ENCODE measurements around the gene HBG1.
"Not testable (repeated sequence)": the region's sequence is repeated elsewhere in the genome, so short reads cannot be mapped to it uniquely, and the experiment has no call there.

HBG1 gene

GRCh38 chr11:5276697-5277096, 27.0 kb upstream of the HBG1 start:
- no peak for DNase-seq

DNA sequence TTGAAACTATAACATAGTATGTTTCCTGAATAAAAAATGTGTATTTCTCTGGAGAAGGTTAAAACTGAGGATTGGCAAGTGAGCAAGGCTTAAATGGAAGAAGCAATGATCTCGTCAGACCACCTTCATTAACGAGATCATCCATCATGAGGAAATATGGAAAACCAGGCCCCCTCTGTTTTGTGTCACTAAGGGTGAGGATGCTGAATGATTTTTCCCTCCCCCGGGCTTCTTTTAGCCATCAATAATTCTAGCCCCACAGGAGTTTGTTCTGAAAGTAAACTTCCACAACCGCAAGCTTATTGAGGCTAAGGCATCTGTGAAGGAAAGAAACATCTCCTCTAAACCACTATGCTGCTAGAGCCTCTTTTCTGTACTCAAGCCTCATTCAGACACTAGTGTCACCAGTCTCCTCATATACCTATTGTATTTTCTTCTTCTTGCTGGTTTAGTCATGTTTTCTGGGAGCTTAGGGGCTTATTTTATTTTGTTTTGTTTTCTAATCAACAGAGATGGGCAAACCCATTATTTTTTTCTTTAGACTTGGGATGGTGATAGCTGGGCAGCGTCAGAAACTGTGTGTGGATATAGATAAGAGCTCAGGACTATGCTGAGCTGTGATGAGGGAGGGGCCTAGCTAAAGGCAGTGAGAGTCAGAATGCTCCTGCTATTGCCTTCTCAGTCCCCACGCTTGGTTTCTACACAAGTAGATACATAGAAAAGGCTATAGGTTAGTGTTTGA, 25.9 kb upstream of the HBG1 start:
- no peak for DNase-seq

- DNase-seq: no peak
Observed at GRCh38 chr11:5274395-5274794, 24.7 kb upstream of the HBG1 start.

DNA sequence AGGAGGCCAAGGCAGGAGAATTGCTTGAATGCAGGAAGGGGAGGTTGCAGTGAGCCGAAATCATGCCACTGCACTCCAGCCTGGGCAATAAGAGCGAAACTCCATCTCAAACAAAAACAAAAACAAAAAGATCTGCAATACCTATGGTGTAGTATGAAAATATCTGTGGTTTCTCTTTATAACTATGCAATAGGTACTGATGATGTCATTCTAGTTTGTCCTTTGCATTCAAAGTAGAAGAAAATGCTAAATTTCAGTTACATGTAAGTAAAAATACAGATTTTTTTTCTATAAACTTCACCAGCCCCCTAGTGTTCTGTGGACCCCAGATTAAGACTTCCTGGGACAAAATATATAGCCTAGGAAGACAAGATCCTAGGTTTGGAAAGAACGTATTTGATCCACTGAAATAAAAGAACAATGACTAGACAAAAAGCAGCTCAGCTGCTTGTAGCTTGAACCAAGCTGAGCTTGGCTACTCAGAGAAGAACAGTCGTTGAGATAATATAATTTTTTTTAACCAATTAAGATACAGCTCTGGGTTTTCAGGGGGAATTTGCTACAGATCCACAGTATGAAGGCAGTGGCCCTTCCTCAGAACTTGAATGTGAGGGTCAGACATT, 22.8 kb upstream of the HBG1 start:
- no peak for DNase-seq

DNA sequence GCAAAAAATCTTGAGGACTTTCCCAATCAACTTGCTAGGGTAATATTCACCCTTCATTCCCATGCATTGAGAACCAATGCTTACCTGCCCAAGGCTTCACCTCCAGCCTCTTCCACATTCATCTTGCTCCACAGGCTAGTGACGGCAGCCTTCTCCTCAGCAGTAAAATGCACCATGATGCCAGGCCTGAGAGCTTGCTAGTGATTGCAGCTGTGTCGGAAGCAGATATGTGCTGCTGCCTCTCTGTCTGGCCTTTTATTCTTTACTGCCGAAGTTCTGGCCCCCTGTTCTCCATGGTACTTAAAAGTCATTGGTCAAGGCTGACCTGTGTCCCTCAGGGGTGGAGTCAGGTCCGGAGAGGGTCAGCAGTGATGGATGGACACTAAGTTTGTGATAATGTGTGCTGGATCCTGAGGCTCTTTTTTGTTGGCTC, 20.1 kb upstream of the HBG1 start, which contains the start of gene HBE1:
HBE1 (minus strand) TSS at position 231 of the 433 bp plus-strand sequence; CDS start at position 176, 55 bp downstream.
- DNase-seq: no peak

GRCh38 chr11:5267033-5267563, 17.4 kb upstream of the HBG1 start:
- no peak for DNase-seq

GRCh38 chr11:5266609-5267008, 17.0 kb upstream of the HBG1 start:
- no peak for DNase-seq

DNA sequence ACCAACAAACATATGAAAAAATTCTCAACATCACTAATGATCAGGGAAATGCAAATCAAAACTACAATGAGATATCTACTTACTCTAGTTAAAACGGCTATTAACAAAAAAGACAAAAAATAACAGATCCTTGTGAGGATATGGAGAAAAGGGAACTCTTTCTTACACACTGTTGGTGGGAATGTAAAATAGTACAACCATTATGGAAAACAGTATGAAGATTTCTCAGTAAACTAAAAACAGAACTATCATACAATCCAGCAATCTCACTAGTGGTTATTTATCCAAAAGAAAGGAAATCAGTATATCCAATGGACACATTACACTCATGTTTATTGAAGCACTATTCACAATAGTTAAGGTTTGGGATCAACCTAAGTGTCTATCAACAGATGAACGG, 16.2 kb upstream of the HBG1 start:
- no peak for DNase-seq

DNA sequence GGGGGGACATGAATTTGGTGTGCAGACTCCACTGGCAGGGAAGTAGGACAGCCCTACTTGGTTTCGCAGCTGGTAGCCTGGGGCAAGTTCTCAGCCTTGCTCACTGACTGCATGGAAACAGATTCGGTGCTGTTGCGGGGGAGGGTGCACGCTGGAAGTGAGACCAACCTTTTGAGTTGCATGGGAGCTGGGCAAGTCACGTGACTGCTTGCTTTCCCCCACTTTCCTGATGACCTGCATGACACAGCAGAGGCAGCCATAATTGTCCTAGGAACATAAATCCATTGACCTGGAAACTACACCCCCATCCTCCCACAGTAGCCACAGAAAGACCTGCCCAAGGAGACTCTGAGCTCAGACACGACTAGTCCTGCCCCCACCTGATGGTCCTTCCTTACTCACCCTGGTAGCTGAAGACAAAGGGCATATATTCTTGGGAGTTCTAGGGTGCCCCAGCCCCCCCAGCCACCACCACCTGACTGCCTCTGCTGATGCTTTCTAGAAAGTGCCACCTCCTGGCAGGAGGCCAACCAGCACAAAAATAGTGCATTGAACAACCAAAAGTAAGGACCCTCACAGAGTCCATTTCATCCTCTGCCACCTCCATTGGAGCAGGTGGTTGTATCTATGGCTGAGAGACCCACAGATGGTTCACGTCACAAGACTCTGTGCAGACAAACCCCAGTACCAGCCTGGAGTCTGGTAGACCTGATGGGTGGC, 9.0 kb upstream of the HBG1 start:
- DNase-seq: no peak

GRCh38 chr11:5257296-5257695, 7.6 kb upstream of the HBG1 start:
- DNase-seq: no peak

DNA sequence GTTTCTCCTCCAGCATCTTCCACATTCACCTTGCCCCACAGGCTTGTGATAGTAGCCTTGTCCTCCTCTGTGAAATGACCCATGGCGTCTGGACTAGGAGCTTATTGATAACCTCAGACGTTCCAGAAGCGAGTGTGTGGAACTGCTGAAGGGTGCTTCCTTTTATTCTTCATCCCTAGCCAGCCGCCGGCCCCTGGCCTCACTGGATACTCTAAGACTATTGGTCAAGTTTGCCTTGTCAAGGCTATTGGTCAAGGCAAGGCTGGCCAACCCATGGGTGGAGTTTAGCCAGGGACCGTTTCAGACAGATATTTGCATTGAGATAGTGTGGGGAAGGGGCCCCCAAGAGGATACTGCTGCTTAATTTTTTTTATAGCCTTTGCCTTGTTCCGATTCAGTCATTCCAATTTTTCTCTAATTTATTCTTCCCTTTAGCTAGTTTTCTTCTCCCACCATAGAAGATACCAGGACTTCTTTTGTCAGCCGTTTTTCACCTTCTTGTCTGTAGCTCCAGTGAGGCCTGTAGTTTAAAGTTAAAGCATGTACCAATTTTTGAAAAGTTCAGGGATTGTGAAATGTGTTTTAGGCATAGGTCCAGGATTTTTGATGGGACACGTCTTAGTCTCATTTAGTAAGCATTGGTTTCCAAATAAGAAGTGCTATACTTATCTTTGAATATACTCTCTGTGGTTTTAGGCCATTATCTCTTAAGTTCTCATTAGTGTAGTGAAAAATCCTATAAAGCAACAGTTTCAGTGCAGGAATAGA, 5.2 kb upstream of the HBG1 start, which contains the start of gene HBG2:
HBG2 (minus strand) TSS at position 136 of the 768 bp plus-strand sequence; CDS start at position 83, 53 bp downstream.
- not testable (repeated sequence) for DNase-seq

GRCh38 chr11:5254023-5254422, 4.4 kb upstream of the HBG1 start:
- not testable (repeated sequence) for DNase-seq

DNA sequence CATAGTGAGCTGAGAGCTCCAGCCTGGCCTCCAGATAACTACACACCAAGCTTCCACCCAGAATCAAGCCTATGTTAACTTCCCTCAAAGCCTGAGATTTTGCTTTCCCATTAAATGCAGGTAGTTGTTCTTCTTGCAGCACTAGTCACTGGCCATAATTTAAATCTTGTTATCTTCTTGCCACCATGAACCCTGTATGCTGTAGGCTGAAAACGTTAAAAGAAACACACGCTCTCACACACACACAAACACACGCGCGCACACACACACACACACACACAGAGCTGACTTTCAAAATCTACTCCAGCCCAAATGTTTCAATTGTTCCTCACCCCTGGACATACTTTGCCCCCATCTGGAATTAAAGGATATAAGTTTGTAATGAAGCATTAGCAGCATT, 3.8 kb upstream of the HBG1 start:
- not testable (repeated sequence) for DNase-seq

DNA sequence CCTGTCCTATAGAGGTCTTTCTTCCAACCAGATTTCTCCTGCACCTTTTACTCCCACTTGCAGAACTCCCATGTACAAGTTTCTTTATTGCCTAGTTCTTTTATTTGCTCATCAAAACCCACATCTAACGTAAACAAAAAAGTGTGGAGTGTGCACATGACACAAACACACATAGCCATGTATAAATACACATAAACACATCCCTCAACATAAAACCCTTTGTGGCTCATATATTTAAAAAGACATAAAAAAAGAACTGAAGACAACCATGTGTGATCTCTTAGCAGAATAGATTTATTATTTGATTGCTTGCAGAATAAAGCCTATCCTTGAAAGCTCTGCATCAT, 3.2 kb upstream of the HBG1 start:
- no peak for DNase-seq

- DNase-seq: no peak
Observed at GRCh38 chr11:5252192-5252918, 2.7 kb upstream of the HBG1 start.

- DNase-seq: no peak
Observed at GRCh38 chr11:5251746-5252145, 2.1 kb upstream of the HBG1 start.

DNA sequence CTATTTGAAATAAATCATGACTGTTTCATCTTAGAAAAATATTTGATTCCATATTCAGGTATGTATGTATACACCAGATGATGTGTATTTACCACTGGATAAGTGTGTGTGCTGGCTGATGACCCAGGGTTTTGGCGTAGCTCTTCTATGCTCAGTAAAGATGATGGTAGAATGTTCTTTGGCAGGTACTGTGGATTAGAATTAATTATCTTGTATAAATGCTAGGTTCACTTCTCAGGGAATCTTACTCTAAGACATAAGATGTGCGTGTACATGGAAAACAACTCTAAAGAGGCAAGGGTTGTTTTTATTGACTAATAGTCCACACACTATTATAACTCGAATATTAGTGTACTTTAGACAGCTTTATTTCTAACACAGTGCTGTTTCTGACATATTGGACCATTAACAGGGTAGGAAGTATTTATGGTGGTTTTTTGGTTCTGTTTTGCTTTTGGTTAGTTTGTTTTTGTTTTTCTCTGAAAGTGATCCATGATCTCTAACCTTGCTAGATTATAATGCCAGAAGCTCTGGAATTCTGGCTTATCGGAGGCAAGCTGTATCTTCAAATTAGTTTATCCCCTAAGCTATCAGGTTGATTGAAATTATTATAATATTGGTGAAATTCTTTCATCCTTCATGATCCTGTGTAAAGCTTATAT, 1.0 kb upstream of the HBG1 start:
- DNase-seq: no peak

GRCh38 chr11:5248498-5248897, 1.2 kb downstream of the HBG1 start:
- not testable (repeated sequence) for DNase-seq

- DNase-seq: no peak
Observed at GRCh38 chr11:5247472-5248192, 2.0 kb downstream of the HBG1 start.

DNA sequence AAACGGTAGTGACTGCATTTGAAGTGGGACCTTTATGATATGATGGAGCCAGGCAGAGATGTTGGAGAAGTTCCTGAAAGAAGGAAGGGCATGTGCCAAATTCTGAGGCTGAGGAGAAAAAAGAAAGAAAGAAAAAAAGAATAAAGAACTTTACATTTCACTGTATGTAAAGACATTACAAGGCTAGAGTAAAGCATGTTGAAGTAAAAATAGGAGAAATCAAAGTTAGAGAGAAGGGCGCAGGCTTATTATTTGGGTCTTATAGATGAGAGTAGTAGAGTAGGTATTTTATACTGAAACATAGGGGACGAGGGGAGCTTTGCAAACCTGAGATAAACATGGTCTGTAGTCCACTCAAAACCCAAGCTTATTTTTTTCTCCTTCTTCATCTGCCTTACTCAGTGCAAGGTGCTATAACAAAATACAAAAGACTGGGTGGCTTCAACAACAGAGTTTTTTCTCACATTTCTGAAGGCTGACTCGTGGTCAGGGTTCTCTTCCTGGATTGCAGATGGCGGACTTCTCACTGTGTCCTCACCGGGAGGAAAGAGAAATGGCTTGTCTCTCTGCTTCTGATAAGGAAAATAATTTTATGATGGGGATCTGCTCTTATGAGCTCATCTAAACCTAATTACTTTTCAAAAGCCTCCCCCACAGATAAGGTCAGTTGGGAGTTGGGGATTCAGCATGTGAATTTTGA, 2.7 kb downstream of the HBG1 start:
- no peak for DNase-seq
